ENCODE data around the gene SEMA3B. TPM values are rescaled to one million over a fixed set of nuclear protein-coding genes. Genes with fewer than 3 reads are reported as not detected.

SEMA3B gene
- total RNA-seq, 1 experiment from 2014 or later, result 4.8 TPM

DNA sequence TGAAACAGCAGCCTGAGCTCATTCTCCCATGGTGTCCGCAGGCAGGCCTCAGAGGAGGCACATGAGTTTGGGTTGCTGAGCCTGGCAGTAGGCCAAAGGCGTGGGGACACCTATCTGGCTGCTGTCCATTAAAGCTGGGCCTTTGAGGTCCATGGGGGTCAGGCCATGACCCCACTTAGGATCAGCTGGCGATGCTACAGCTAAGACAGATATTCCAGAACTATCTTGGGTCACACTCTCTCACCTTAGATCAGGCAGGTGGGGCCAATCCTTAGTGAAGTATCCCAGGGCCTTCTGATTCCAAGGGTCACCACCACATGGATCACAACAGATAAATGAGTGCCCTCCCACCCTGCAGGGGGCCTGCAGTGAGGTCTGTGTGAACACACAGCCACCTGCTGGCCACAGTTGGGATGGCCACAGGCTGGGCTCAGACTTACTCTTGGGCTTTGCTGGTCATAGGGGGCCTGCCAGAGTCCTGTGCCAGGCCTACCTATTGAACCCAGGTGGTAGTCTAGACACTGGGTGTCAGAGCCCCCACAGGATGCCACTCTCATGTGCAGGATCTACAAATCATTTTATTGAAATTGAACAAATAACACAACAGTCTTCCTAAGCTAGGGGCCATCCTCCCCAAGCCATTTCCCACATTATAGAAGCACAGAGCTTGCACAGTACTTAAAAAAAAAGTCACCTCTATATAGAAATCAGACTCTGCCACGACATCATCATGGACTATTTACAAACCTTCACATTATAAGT lies 55.6 kb downstream of the SEMA3B start:
- H3K9me3 ChIP-seq (replicated peaks), result no peaks in the 10 kb centered on the region
- H3K27me3 ChIP-seq, result no peaks in the 10 kb centered on the region
- DNase-seq, result peak; percentile 75 to 83
- H3K27ac ChIP-seq, result no peak overlapping the region
- no peaks in the 10 kb centered on the region; the same call in 1 of the 2 replicates for H3K36me3 ChIP-seq
- H3K4me1 ChIP-seq, result peaks cover 4% of the 10 kb centered on the region; the same call in 1 of the 2 replicates
- H3K4me3 ChIP-seq, result no peak overlapping the region

DNA sequence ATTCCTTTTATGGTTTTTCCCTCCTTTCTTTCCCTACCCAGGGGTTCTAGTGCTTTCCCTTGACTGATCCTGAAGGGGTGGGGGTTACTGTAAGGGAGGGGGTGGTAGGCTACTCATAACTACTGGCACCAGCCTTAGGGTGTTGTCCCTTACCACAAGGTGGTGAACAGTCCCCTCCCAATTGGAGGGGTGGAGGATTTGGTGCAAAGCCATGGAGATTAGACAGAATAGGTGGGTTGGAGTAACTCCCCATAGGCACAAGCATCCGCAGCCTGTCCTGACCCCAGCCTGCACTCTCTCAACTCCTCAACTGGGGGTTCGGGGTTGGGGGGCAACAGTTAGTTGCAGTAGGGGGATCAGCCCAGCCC lies 56.1 kb downstream of the SEMA3B start:
- no peak overlapping the region for H3K4me3 ChIP-seq
- DNase-seq, result no peak
- no peaks in the 10 kb centered on the region for H3K27me3 ChIP-seq
- no peaks in the 10 kb centered on the region for H3K9me3 ChIP-seq (replicated peaks)
- no peak overlapping the region for H3K27ac ChIP-seq
- peaks cover 4% of the 10 kb centered on the region; the same call in 1 of the 2 replicates for H3K4me1 ChIP-seq
- H3K36me3 ChIP-seq, result peaks cover 4% of the 10 kb centered on the region; the same call in 1 of the 2 replicates

DNA sequence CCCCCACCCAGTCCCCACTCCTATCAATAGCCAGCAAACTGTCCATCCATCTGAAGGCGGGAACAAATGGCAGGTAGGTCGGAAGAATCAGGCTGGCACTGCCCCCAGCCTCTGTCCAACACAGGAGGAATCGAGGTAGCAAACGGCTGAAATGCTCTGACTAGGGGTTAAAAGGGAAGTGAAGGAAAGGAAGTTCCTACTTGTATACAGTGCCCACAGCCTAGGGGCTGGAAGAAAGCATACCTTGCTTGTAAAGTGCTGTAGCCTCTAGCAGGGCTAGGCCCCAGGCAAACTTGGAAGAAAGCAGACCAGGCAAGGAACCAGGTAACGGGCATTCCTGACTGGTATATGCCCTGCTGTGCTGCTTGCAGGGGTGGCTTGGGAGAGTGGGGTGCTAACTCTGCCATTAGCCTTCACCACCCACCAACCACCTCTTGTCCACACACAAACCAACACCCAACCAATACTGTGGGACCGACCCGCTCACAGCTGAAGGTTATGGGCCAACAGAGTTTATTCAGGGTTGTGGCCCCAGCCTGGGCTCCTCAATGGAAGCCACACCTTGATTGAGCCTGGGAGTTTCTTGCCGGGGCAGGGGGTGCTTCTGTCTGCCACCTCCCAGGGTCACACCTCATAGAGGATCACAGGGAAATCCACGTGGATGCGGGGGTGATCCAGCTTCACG lies 56.7 kb downstream of the SEMA3B start:
- H3K9me3 ChIP-seq (replicated peaks), result no peaks in the 10 kb centered on the region
- H3K36me3 ChIP-seq, result peaks cover 7% of the 10 kb centered on the region; the same call in 1 of the 2 replicates
- H3K4me1 ChIP-seq, result peaks cover 4% of the 10 kb centered on the region; the same call in 1 of the 2 replicates
- H3K27me3 ChIP-seq, result no peaks in the 10 kb centered on the region
- no peak overlapping the region for H3K27ac ChIP-seq
- no peak for DNase-seq
- H3K4me3 ChIP-seq, result no peak overlapping the region

GRCh38 chr3:50326182-50326541 lies 57.2 kb downstream of the SEMA3B start:
- no peaks in the 10 kb centered on the region for H3K27me3 ChIP-seq
- no peaks in the 10 kb centered on the region for H3K9me3 ChIP-seq (replicated peaks)
- H3K27ac ChIP-seq, result no peak overlapping the region
- H3K4me3 ChIP-seq, result no peak overlapping the region
- H3K4me1 ChIP-seq, result peaks cover 4% of the 10 kb centered on the region; the same call in 1 of the 2 replicates
- no peak for DNase-seq
- peaks cover 12% of the 10 kb centered on the region; the same call in 1 of the 2 replicates for H3K36me3 ChIP-seq

DNA sequence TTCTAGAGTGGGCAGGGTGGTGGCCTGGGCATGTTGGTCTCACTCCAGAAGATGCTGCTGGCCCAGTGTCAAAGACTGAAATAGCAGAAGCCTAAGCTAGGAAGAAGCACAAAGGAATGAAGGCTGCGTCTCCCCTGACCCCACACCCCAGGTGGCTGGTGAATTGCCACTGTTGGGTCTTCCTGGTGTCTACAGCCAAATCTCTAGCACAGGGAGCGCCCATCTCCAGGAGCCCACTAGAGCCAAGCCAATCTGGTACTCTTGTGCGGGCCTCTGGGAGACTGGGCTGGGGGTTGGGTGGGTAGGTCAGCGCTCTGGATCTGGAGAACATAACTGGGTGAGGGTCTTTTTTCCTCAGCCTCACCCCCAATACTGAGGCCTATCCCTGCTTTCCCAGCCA lies 58.2 kb downstream of the SEMA3B start:
- H3K4me3 ChIP-seq, result peak overlapping the region; percentile 90
- H3K27ac ChIP-seq, result no peak overlapping the region
- DNase-seq, result no peak
- peaks cover 4% of the 10 kb centered on the region; the same call in 1 of the 2 replicates for H3K4me1 ChIP-seq
- H3K9me3 ChIP-seq (replicated peaks), result no peaks in the 10 kb centered on the region
- H3K36me3 ChIP-seq, result peaks cover 20% of the 10 kb centered on the region; the same call in 1 of the 2 replicates
- H3K27me3 ChIP-seq, result no peaks in the 10 kb centered on the region

Other genes starting within 250 kb of the SEMA3B start
- gene RBM5, start 180.2 kb upstream of the SEMA3B start, total RNA-seq (2014; rRNA removed; shearing (Covaris generic)), result 75.6 and 98.5 TPM in 2 replicates
- gene SEMA3F, start 113.8 kb upstream of the SEMA3B start, total RNA-seq (2014; rRNA removed; shearing (Covaris generic)), result 9.3 and 11.3 TPM in 2 replicates
- 0.14 TPM in 1 of 2 replicates, not detected in the other for gene GNAT1, start 77.5 kb upstream of the SEMA3B start, total RNA-seq (2014; rRNA removed; shearing (Covaris generic))
- 1.4 and 2.9 TPM in 2 replicates for gene SLC38A3, start 63.9 kb upstream of the SEMA3B start, total RNA-seq (2014; rRNA removed; shearing (Covaris generic))
- gene GNAI2, start 32.9 kb upstream of the SEMA3B start, total RNA-seq (2014; rRNA removed; shearing (Covaris generic)), result 63.8 and 64.7 TPM in 2 replicates
- gene LSMEM2, start 9.9 kb downstream of the SEMA3B start, total RNA-seq (2014; rRNA removed; shearing (Covaris generic)), result not detected in 2 replicates
- gene IFRD2, start 23.3 kb downstream of the SEMA3B start, total RNA-seq (2014; rRNA removed; shearing (Covaris generic)), result 85.3 and 98.8 TPM in 2 replicates
- gene HYAL3, start 30.3 kb downstream of the SEMA3B start, total RNA-seq (2014; rRNA removed; shearing (Covaris generic)), result 3.6 and 4.5 TPM in 2 replicates
- gene NAA80, start 30.3 kb downstream of the SEMA3B start, total RNA-seq (2014; rRNA removed; shearing (Covaris generic)), result 3.2 and 3.4 TPM in 2 replicates
- gene HYAL1, start 34.4 kb downstream of the SEMA3B start, total RNA-seq (2014; rRNA removed; shearing (Covaris generic)), result 0.43 TPM in 1 of 2 replicates, not detected in the other
- gene HYAL2, start 53.6 kb downstream of the SEMA3B start, total RNA-seq (2014; rRNA removed; shearing (Covaris generic)), result 41.7 and 47.2 TPM in 2 replicates
- 21.2 and 26.4 TPM in 2 replicates for gene TUSC2, start 59.1 kb downstream of the SEMA3B start, total RNA-seq (2014; rRNA removed; shearing (Covaris generic))
- 11.7 and 12.7 TPM in 2 replicates for gene RASSF1, start 71.7 kb downstream of the SEMA3B start, total RNA-seq (2014; rRNA removed; shearing (Covaris generic))
- gene ZMYND10, start 76.6 kb downstream of the SEMA3B start, total RNA-seq (2014; rRNA removed; shearing (Covaris generic)), result 0.73 and 0.99 TPM in 2 replicates
- gene NPRL2, start 81.6 kb downstream of the SEMA3B start, total RNA-seq (2014; rRNA removed; shearing (Covaris generic)), result 14.0 and 14.4 TPM in 2 replicates
- gene CYB561D2, start 81.7 kb downstream of the SEMA3B start, total RNA-seq (2014; rRNA removed; shearing (Covaris generic)), result 6.5 and 8.9 TPM in 2 replicates
- gene TMEM115, start 90.4 kb downstream of the SEMA3B start, total RNA-seq (2014; rRNA removed; shearing (Covaris generic)), result 27.2 and 28.2 TPM in 2 replicates
- not detected in 2 replicates for gene CACNA2D2, start 234.5 kb downstream of the SEMA3B start, total RNA-seq (2014; rRNA removed; shearing (Covaris generic))